Measurements from ENCODE around the gene LOXHD1.

LOXHD1 gene

GRCh38 chr18:46427216-46427995, 229.6 kb downstream of the LOXHD1 start:
- POLR2A ChIA-PET, result no interaction called here
- TF ChIP-seq ZNF146 (tag by site-specific recombination; IDR thresholded peaks at IDR 0.05) (no peak), ZNF48 (tag by site-specific recombination; IDR thresholded peaks at IDR 0.05) (no peak), ZNF843 (tag by site-specific recombination; IDR thresholded peaks at IDR 0.05) (no peak), ZNF785 (tag by site-specific recombination; IDR thresholded peaks at IDR 0.05) (no peak), ZNF473 (tag by site-specific recombination; IDR thresholded peaks at IDR 0.05) (no peak), FEZF1 (tag by site-specific recombination; IDR thresholded peaks at IDR 0.05) (no peak), ZBTB6 (tag by site-specific recombination; IDR thresholded peaks at IDR 0.05) (no peak), ZNF670 (tag by site-specific recombination; IDR thresholded peaks at IDR 0.05; ENCODE audit: low read depth) (no peak), ZNF214 (tag by site-specific recombination; IDR thresholded peaks at IDR 0.05; ENCODE audit: borderline replicate concordance) (no peak), ZNF624 (tag by site-specific recombination; IDR thresholded peaks at IDR 0.05) (no peak), ZNF768 (tag by site-specific recombination; IDR thresholded peaks at IDR 0.05) (no peak), ZFHX2 (tag by site-specific recombination; conservative IDR thresholded peaks at IDR 0.05) (no peak), REPIN1 (tag by site-specific recombination; IDR thresholded peaks at IDR 0.05; ENCODE audit: low read depth) (no peak), ZEB2 (tag by site-specific recombination; IDR thresholded peaks at IDR 0.05) (no peak), MZF1 (tag by site-specific recombination; IDR thresholded peaks at IDR 0.05; ENCODE audit: borderline replicate concordance) (no peak)
- TF ChIP-seq, protein P1, sequence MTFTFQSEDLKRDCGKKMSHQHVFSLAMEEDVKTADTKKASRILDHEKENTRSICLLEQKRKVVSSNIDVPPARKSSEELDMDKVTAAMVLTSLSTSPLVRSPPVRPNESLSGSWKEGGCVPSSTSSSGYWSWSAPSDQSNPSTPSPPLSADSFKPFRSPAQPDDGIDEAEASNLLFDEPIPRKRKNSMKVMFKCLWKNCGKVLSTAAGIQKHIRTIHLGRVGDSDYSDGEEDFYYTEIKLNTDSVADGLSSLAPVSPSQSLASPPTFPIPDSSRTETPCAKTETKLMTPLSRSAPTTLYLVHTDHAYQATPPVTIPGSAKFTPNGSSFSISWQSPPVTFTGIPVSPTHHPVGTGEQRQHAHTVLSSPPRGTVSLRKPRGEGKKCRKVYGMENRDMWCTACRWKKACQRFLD (tag by site-specific recombination; IDR thresholded peaks at IDR 0.05), result no peak
- no peaks in the 10 kb centered on the region for H3K36me3 ChIP-seq (ENCODE audit: control insufficient read depth in 2 of 2, insufficient read depth in 1 of 2, low read length in 2 of 2)
- no peak overlapping the region for H3K4me3 ChIP-seq (ENCODE audit: low read depth, low read length)
- H3K9me3 ChIP-seq (ENCODE audit: control insufficient read depth, insufficient read depth, low read depth, low read length), result no peaks in the 10 kb centered on the region
- H3K4me1 ChIP-seq (ENCODE audit: control insufficient read depth, insufficient read depth, low read length), result no peaks in the 10 kb centered on the region
- H3K27ac ChIP-seq (ENCODE audit: extremely low read depth, low read depth, low read length), result no peak overlapping the region
- CTCF ChIA-PET, result no interaction called here

Data from HEK293 (cell line).